ENCODE data around the gene LSM3. TPM values are rescaled to one million over a fixed set of nuclear protein-coding genes. Genes with fewer than 3 reads are reported as not detected.
A peak's percentile ranks its signal among the peaks of the same experiment; 100 is the strongest.
"Not testable (repeated sequence)": the region's sequence is repeated elsewhere in the genome, so short reads cannot be mapped to it uniquely, and the experiment has no call there.

LSM3 gene
- total RNA-seq, 1 experiment from 2014 or later: 49.4 TPM

- no peak for DNase-seq (ENCODE audit: low spot score)
Measured at GRCh38 chr3:14221902-14222301, 43.3 kb downstream of the LSM3 start.

- DNase-seq (ENCODE audit: low spot score): no peak
Measured at GRCh38 chr3:14222457-14222856, 43.8 kb downstream of the LSM3 start.

GRCh38 chr3:14222900-14223594, 44.4 kb downstream of the LSM3 start:
- DNase-seq (ENCODE audit: low spot score): no peak

- no peak for DNase-seq (ENCODE audit: low spot score)
Measured at GRCh38 chr3:14223595-14223994, 45.0 kb downstream of the LSM3 start.

GRCh38 chr3:14224895-14225294, 46.3 kb downstream of the LSM3 start:
- peak; percentile 23 for DNase-seq (ENCODE audit: low spot score)

- DNase-seq (ENCODE audit: low spot score): no peak
Measured at GRCh38 chr3:14225421-14225820, 46.8 kb downstream of the LSM3 start.

GRCh38 chr3:14226351-14226750, 47.7 kb downstream of the LSM3 start:
- not testable (repeated sequence) for DNase-seq (ENCODE audit: low spot score)

DNA sequence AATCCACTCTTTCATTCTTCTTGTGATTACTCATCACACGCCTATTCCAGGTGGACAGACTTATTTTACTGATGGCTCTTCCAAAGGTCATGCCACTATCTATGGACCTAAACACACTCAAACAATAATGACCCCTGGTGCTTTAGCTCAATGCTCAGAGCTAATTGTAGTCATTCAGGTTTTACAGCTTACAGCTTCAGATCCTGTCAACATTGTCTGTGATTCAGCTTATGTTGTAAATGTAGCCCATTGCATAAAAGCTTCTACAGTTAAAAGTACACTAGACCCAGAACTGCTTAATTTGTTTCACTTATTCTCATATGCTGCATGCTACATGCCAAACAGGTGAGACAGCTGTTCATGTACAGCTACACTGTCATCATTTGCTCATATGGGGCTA, 49.2 kb downstream of the LSM3 start:
- DNase-seq (ENCODE audit: low spot score): no peak

GRCh38 chr3:14228681-14229470, 50.3 kb downstream of the LSM3 start:
- DNase-seq (ENCODE audit: low spot score): no peak

DNA sequence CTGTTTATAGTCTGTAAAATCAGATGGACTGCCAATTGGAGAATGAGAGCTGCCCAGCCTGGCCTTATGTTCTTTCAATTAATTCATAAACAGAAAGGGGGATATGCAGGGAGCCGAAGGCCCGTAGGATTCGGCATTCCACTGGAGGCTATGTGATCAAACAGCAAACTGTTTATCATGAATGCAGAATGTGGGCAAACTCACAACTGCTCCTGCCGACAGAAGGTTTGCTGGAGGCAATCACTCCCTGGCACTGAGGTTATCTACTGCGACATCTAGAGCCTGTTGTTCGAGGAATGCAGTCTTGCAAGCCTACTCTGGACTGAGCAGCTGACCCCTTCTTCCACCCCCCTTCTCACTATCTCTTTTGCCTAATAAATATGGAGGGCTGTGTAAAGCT, 51.1 kb downstream of the LSM3 start:
- not testable (repeated sequence) for DNase-seq (ENCODE audit: low spot score)

GRCh38 chr3:14230729-14231128, 52.1 kb downstream of the LSM3 start:
- no peak for DNase-seq (ENCODE audit: low spot score)

DNA sequence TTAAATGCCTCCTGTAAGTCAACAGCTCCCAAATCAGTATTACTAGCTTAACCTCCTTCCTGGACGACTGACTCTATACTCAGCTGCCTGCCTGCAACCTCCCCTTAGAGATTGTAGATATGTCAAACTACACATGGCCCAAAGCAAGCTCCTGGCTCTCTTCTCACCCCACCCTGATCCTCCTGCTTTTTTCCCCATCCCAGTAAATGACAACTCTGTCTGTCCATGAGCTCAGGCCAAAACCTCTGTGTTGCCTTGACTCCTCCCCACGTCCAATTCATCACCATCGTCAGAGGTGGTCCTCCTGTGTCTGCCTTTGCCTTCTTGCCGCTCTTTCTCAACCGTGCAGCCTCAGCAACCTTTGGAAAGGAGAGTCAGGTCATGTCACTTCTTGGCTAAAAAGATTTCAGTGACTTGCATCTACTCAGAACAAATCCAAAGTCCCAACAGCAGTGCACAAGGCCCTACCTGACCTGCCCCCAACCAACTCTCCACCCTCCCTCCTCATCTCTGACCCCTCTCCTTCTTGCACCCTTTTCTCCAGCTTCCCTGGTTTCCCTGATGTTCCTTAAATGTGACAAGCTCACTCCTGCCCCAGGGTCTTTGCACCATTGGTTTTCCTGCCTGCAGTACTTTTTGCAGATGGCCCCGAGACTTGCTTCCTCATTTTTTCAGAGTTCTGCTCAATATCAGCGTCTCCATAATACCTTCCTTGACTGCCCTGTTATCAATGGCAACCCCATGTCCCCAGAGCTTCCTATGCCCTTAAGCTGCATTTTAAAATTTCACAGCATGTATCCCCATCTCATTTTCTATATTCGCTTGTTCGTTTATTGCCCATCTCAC, 52.8 kb downstream of the LSM3 start:
- no peak for DNase-seq (ENCODE audit: low spot score)

DNA sequence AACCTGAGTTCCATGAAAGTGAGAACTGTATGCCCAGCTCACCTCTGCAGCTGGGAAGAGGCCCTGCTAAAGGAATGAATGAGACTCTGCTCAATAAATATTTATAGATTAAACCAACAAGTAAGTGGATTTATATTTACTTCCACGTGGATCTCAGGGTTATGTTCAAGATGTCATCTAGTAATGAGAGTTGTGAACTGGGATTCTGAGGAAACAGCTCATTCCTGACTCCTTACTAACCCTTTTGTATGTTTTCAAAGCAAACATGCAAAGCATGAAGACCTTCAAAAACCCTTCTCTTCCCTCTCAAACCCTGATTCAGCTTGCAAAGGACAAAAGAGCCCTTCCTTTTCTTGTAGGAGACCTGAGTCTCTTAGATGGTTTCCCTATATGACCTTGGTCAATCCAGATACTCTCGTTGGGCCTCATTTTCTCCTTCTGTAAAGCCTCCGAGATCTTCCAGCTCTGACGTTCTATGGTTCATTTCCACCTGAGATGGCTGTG, 53.4 kb downstream of the LSM3 start:
- DNase-seq (ENCODE audit: low spot score): no peak

- no peak for DNase-seq (ENCODE audit: low spot score)
Measured at GRCh38 chr3:14234251-14235002, 55.8 kb downstream of the LSM3 start.

DNA sequence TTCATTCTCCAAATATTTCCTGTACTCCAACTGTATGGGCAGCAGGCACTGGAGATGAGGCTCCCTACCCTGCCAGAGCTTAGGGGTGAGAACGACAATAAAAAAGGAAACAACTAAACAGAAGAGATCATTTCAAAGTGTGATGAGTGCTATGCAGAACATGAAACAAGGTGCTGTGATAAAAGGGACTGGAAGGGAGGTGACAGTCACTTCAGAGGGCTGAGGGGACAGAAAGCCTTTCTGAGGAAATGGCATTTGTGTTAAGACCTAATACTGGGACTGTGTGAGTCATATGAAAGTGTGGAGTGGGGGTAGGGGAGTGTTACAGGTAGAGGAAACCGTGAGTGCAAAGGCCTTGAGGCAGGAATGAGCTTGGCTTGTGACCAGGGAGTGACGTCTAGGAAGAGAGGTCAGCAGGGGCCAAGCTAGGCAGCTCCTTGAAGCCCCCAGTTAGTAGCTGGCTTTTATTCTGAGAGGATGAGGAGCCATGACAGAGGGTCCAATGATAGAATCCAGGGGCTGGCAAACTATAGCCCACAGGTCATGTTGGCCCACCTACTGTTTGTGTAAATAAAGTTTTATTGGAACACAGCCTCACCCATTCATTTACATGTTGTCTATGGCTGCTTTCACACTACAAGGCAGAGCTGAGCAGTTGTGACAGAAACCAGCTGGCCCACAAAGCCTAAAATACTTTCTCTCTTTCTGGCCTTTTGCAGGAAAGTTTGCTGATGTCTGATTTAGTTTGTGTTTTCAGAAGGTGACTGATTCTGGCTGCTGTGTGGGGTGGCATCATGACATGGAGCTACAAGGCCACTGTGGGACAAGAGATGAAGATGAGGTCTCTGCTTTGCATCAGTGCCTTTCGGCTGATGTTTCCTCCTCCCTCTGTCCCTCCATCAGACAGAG, 56.6 kb downstream of the LSM3 start:
- no peak for DNase-seq (ENCODE audit: low spot score)

DNA sequence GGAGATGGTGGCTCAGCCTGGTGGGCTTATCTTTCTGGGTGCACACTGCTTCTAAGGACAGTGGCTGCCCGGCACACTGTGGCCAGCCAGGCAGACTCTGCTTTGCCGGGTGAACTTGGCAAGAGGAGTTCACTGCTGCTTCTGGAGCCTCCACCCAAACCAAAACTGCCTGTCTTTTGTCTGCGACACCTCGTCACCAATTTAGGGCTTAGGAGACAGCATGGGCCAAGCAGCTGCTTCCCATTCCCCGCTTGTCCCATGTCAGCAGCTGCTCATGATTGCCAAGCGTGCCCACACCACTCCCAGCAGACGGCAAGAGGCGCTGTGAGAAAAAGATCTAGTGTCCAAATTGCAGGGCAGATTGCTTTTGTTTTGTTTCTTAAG, 57.3 kb downstream of the LSM3 start:
- DNase-seq (ENCODE audit: low spot score): no peak

DNA sequence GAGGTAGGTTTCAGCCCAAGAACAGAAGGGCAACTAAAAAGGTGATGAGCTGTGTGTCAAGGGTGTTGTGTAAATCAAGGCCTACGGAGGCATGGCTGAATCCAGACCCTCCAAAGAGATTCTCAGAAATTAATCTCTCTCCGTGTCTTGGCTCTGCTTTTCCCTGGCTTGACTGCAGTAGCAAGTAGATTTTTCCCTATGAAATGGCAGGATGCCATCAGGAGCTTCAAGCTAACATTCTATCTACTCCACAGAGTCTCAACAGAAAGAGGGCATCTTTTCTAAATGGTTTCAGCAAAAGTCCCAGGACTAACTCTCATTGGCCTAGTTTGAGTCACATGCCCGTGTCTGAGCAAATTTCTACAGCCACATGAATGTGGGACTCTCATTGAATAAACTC, 58.3 kb downstream of the LSM3 start:
- DNase-seq (ENCODE audit: low spot score): no peak

GRCh38 chr3:14237457-14237856, 58.8 kb downstream of the LSM3 start:
- DNase-seq (ENCODE audit: low spot score): no peak

- DNase-seq (ENCODE audit: low spot score): no peak
Measured at GRCh38 chr3:14238356-14238755, 59.7 kb downstream of the LSM3 start.

GRCh38 chr3:14238930-14239329, 60.3 kb downstream of the LSM3 start:
- DNase-seq (ENCODE audit: low spot score): no peak
